Peyer's patch (tissue), 4 donors: ENCODE measurements around the gene CHRNB4.

Experiments used
- CTCF ChIP-seq, 6 experiments: fragments of 450-650 bp in 4 of 6; fragments of 200-600 bp in 2 of 6; sonication (generic) in 1 of 6; IDR thresholded peaks; one replicate each; pipeline ENCODE4 v1.5.1; 2017 to 2019; ENCODE audit warnings: antibody characterized with exemption in 6 of 6, mild to moderate bottlenecking in 3 of 6, moderate library complexity in 1 of 6
- POLR2A ChIP-seq, 2 donors: fragments of 450-650 bp; IDR thresholded peaks; one replicate each; pipeline ENCODE4 v1.5.1; 2017; ENCODE audit warnings: antibody characterized with exemption in 2 of 2, mild to moderate bottlenecking in 2 of 2, moderate library complexity in 2 of 2

GRCh38 chr15:78603467-78603866 is 37.5 kb downstream of the CHRNB4 start:
- no peak for TF ChIP-seq CTCF (IDR thresholded peaks at IDR 0.05)
- TF ChIP-seq POLR2A (IDR thresholded peaks at IDR 0.05) = no peak
